Measurements from ENCODE around the gene YPEL4. TPM values are rescaled to one million over a fixed set of nuclear protein-coding genes. Genes with fewer than 3 reads are reported as not detected.

YPEL4 gene
- total RNA-seq, 1 donor from 2014 or later, result 1.3 TPM

DNA sequence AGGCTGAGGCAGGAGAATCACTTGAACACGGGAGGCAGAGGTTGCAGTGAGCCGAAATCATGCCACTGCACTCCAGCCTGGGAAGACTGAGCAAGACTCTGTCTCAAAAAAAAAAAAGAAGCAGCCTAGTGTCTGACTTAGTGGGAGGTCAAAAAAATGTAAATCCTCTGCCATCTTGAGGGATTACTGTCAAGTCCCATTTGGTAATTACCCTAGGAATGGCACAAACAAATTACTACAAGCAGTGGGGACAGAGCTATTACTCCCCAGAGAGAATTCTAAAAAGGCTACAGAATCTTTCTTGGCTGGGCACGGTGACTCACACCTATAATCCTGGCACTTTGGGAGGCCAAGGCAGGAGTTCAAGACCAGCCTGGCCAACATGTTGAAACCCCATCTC, 48.4 kb downstream of the YPEL4 start:
- no peak for TF ChIP-seq CTCF (IDR thresholded peaks at IDR 0.05; ENCODE audit: unreplicated experiment)
- H3K27ac Mint-ChIP-seq, result no peak overlapping the region
- DNase-seq (ENCODE audit: low spot score in 2 of 2, unreplicated experiment in 2 of 2), result no peak
- no peaks in the 10 kb centered on the region for H3K9me3 Mint-ChIP-seq
- H3K27me3 Mint-ChIP-seq (ENCODE audit: low read depth), result no peaks in the 10 kb centered on the region
- peaks cover 31% of the 10 kb centered on the region for H3K4me1 Mint-ChIP-seq
- H3K4me3 Mint-ChIP-seq, result no peak overlapping the region
- H3K36me3 Mint-ChIP-seq, result peaks cover 13% of the 10 kb centered on the region

- Mint-ChIP-seq H3K36me3 (peaks cover 8% of the 10 kb centered on the region), H3K27ac (peak overlapping the region; percentile 96), H3K27me3 (ENCODE audit: low read depth) (no peaks in the 10 kb centered on the region), H3K9me3 (no peaks in the 10 kb centered on the region), H3K4me3 (peak overlapping the region; percentile 74), H3K4me1 (peaks cover 31% of the 10 kb centered on the region)
- no peak for DNase-seq (ENCODE audit: low spot score in 2 of 2, unreplicated experiment in 2 of 2)
- no peak for TF ChIP-seq CTCF (IDR thresholded peaks at IDR 0.05; ENCODE audit: unreplicated experiment)
These were observed 50.3 kb downstream of the YPEL4 start for GRCh38 chr11:57599381-57599780.

DNA sequence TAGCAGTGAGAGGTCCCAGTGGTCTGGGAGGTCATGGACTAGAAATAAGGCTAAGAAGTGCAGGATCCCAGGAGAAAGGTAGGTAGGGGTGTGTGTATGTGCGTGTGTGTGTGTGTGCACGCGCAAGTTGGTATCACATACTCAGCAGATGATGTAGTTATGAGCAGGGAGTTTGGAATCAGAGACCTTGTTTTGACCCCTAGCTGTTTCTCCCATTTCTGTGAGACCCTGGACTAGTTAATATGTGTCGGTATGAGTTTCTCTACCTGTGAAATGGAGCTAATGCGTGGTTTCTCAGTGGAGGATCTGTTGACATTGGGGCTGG, 50.9 kb downstream of the YPEL4 start:
- peak overlapping the region; percentile 96 for H3K27ac Mint-ChIP-seq
- no peaks in the 10 kb centered on the region for H3K27me3 Mint-ChIP-seq (ENCODE audit: low read depth)
- peaks cover 31% of the 10 kb centered on the region for H3K4me1 Mint-ChIP-seq
- DNase-seq (ENCODE audit: low spot score in 2 of 2, unreplicated experiment in 2 of 2), result no peak
- no peak for TF ChIP-seq CTCF (IDR thresholded peaks at IDR 0.05; ENCODE audit: unreplicated experiment)
- peak overlapping the region; percentile 74 for H3K4me3 Mint-ChIP-seq
- H3K9me3 Mint-ChIP-seq, result no peaks in the 10 kb centered on the region
- peaks cover 8% of the 10 kb centered on the region for H3K36me3 Mint-ChIP-seq

- Mint-ChIP-seq H3K4me1 (peaks cover 31% of the 10 kb centered on the region), H3K9me3 (no peaks in the 10 kb centered on the region), H3K27me3 (ENCODE audit: low read depth) (no peaks in the 10 kb centered on the region), H3K27ac (peak overlapping the region; percentile 96), H3K36me3 (peaks cover 8% of the 10 kb centered on the region), H3K4me3 (peak overlapping the region; percentile 74)
- no peak for TF ChIP-seq CTCF (IDR thresholded peaks at IDR 0.05; ENCODE audit: unreplicated experiment)
- peak; percentile 45 to 62 for DNase-seq (ENCODE audit: low spot score in 2 of 2, unreplicated experiment in 2 of 2)
These were observed 51.5 kb downstream of the YPEL4 start for GRCh38 chr11:57597916-57598830.

- H3K36me3 Mint-ChIP-seq, result peaks cover 8% of the 10 kb centered on the region
- H3K27ac Mint-ChIP-seq, result peak within 1 kb of the TSS; percentile 96
- H3K27me3 Mint-ChIP-seq (ENCODE audit: low read depth), result no peaks in the 10 kb centered on the region
- DNase-seq (ENCODE audit: low spot score in 2 of 2, unreplicated experiment in 2 of 2), result no peak
- no peaks in the 10 kb centered on the region for H3K9me3 Mint-ChIP-seq
- H3K4me3 Mint-ChIP-seq, result peak within 1 kb of the TSS; percentile 74
- no peak for TF ChIP-seq CTCF (IDR thresholded peaks at IDR 0.05; ENCODE audit: unreplicated experiment)
- peaks cover 31% of the 10 kb centered on the region for H3K4me1 Mint-ChIP-seq
These were observed 52.2 kb downstream of the YPEL4 start, which contains the start of gene SERPING1 for GRCh38 chr11:57597461-57597915. Gene SERPING1, plus strand, starts transcription at chr11:57597685. Its CDS starts 586 bp downstream, at chr11:57598271.

All from mesothelial cell of epicardium (in vitro differentiated cells).